Smooth muscle cell (in vitro differentiated cells): ENCODE results near the gene CNTNAP4. TPM values are rescaled to one million over a fixed set of nuclear protein-coding genes. Genes with fewer than 3 reads are reported as not detected.

Experiments used
- DNase-seq: peaks from one replicate; lab custom pipeline; 2025; ENCODE audit not compliant: unreplicated experiment; lab: John Stamatoyannopoulos, UW
- H2AFZ ChIP-seq: fragments of 200-600 bp; sonication (generic); 2 replicates; pipeline ENCODE4 v1.6.0; 2016; ENCODE audit warnings: antibody characterized with exemption, low read depth, mild to moderate bottlenecking
- H3F3A ChIP-seq: fragments of 200-600 bp; sonication (generic); 2 replicates; pipeline ENCODE4 v1.6.0; 2017; ENCODE audit warnings: antibody characterized with exemption, low read depth
- H3K27ac ChIP-seq: fragments of 200-600 bp; sonication (generic); 2 replicates; pipeline ENCODE4 v1.5.1; 2016; ENCODE audit warnings: low read depth, mild to moderate bottlenecking
- H3K27me3 ChIP-seq: fragments of 200-600 bp; sonication (generic); 2 replicates; pipeline ENCODE4 v1.6.1; 2016; ENCODE audit warnings: low read depth, mild to moderate bottlenecking
- H3K36me3 ChIP-seq: fragments of 200-600 bp; sonication (generic); 2 replicates; pipeline ENCODE4 v1.5.1; 2016; ENCODE audit warnings: low read depth
- H3K4me1 ChIP-seq: fragments of 200-600 bp; sonication (generic); 2 replicates; pipeline ENCODE4 v1.5.1; 2016; ENCODE audit warnings: low read depth
- H3K4me2 ChIP-seq: fragments of 200-600 bp; sonication (generic); 2 replicates; pipeline ENCODE4 v1.6.0; 2016; ENCODE audit warnings: mild to moderate bottlenecking
- H3K4me3 ChIP-seq: fragments of 200-600 bp; sonication (generic); 2 replicates; pipeline ENCODE4 v1.5.1; 2016; ENCODE audit warnings: mild to moderate bottlenecking
- H3K79me2 ChIP-seq: fragments of 200-600 bp; sonication (generic); 2 replicates; pipeline ENCODE4 v1.6.0; 2016; ENCODE audit warnings: low read depth, mild to moderate bottlenecking
- H3K9ac ChIP-seq: fragments of 200-600 bp; sonication (generic); 2 replicates; pipeline ENCODE4 v1.6.0; 2016; ENCODE audit warnings: low read depth
- H3K9me3 ChIP-seq: fragments of 200-600 bp; sonication (generic); replicated peaks from 2 replicates; pipeline ENCODE4 v1.5.1; 2016; ENCODE audit warnings: low read depth
- H4K20me1 ChIP-seq: fragments of 200-600 bp; sonication (generic); 2 replicates; pipeline ENCODE4 v1.6.0; 2016; ENCODE audit warnings: low read depth
- CTCF ChIP-seq: fragments of 200-600 bp; sonication (generic); IDR thresholded peaks from 2 replicates; pipeline ENCODE4 v1.5.1; 2017; ENCODE audit warnings: borderline replicate concordance, mild to moderate bottlenecking, antibody characterized with exemption; ENCODE audit not compliant: insufficient read depth, poor library complexity, severe bottlenecking
- WGBS: methylation state at CpG from one replicate; pipeline ENCODE4 v1.1.7; 2016; ENCODE audit warnings: low lambda C conversion rate; 5-methylcytosine and 5-hydroxymethylcytosine counted together
- polyA plus RNA-seq: library from polyadenylated mRNA; unstranded; fragments of >200 nt; fragmentation: Nextera tagmentation; extraction: Ambion mirVana; gene quantifications from 2 replicates; pipeline ENCODE4 v1.2.1, GENCODE V29; 2016
- total RNA-seq: library from RNA; depleted of rRNA; stranded (reverse); fragments of >200 nt; gene quantifications from 2 replicates; pipeline ENCODE4 v1.2.3, GENCODE V29; 2014

Gene CNTNAP4
- total and polyA plus RNA-seq, 2 experiments from 2014 or later: 0.13 to 0.25 TPM

GRCh38 chr16:76441391-76441790, 164.2 kb downstream of the CNTNAP4 start:
- Histone ChIP-seq H3K79me2 (no peaks in the 10 kb centered on the region), H3K36me3 (no peaks in the 10 kb centered on the region), H3K27me3 (peaks cover 9% of the 10 kb centered on the region), H2AFZ (no peak overlapping the region), H3K4me2 (no peak overlapping the region), H4K20me1 (no peaks in the 10 kb centered on the region), H3K4me1 (no peaks in the 10 kb centered on the region), H3K4me3 (no peak overlapping the region), H3F3A (no peaks in the 10 kb centered on the region), H3K27ac (no peak overlapping the region), H3K9ac (no peak overlapping the region), H3K9me3 (no peaks in the 10 kb centered on the region)
- TF ChIP-seq CTCF: no peak
- 79% methylated on average over 3 of the region's 3 CpGs for WGBS
- DNase-seq: no peak

- H3K4me1 ChIP-seq: no peaks in the 10 kb centered on the region
- 74% methylated on average over 3 of the region's 3 CpGs for WGBS
Observed at GRCh38 chr16:76441876-76442275, 164.7 kb downstream of the CNTNAP4 start.

GRCh38 chr16:76443973-76444372, 166.8 kb downstream of the CNTNAP4 start:
- DNase-seq: no peak
- WGBS: 97% methylated on average over 1 of the region's 1 CpG
- H3K4me3 ChIP-seq: no peak overlapping the region

More at GRCh38 chr16:76441876-76442275, 164.7 kb downstream of the CNTNAP4 start:
- H2AFZ ChIP-seq: no peak overlapping the region
- H3K9me3 ChIP-seq: no peaks in the 10 kb centered on the region
- H3K27me3 ChIP-seq: peaks cover 9% of the 10 kb centered on the region
- H3K36me3 ChIP-seq: no peaks in the 10 kb centered on the region
- no peak overlapping the region for H3K4me3 ChIP-seq
- H3K4me2 ChIP-seq: no peak overlapping the region
- no peaks in the 10 kb centered on the region for H3F3A ChIP-seq
- H3K9ac ChIP-seq: no peak overlapping the region
- no peak for TF ChIP-seq CTCF
- H4K20me1 ChIP-seq: no peaks in the 10 kb centered on the region
- DNase-seq: no peak
- no peak overlapping the region for H3K27ac ChIP-seq
- no peaks in the 10 kb centered on the region for H3K79me2 ChIP-seq

More at GRCh38 chr16:76443973-76444372, 166.8 kb downstream of the CNTNAP4 start:
- no peak overlapping the region for H3K9ac ChIP-seq
- no peak overlapping the region for H2AFZ ChIP-seq
- H3K36me3 ChIP-seq: no peaks in the 10 kb centered on the region
- peaks cover 5% of the 10 kb centered on the region for H3K27me3 ChIP-seq
- H3K27ac ChIP-seq: no peak overlapping the region
- H3F3A ChIP-seq: no peaks in the 10 kb centered on the region
- H3K4me2 ChIP-seq: no peak overlapping the region
- H3K9me3 ChIP-seq: no peaks in the 10 kb centered on the region
- TF ChIP-seq CTCF: no peak
- no peaks in the 10 kb centered on the region for H4K20me1 ChIP-seq
- H3K4me1 ChIP-seq: no peaks in the 10 kb centered on the region
- H3K79me2 ChIP-seq: no peaks in the 10 kb centered on the region
